Uterus (tissue), 4 donors: ENCODE measurements around the gene TIMM13. TPM values are rescaled to one million over a fixed set of nuclear protein-coding genes. Genes with fewer than 3 reads are reported as not detected.

Experiments used
- DNase-seq, 2 donors: peaks; one replicate each; pipeline ENCODE4 v3.0.0-alpha.2; 2019 to 2020
- H3K27ac ChIP-seq, 2 donors: fragments of 200-600 bp; sonication (generic); 1 replicate in 1 of 2; 2 replicates in 1 of 2; pipeline ENCODE4 v1.5.1; 2016 to 2018
- H3K27me3 ChIP-seq, 2 donors: fragments of 200-600 bp; sonication (generic); one replicate each; pipeline ENCODE4 v1.5.1; 2018 to 2019; ENCODE audit warnings: control low read depth in 1 of 2
- H3K36me3 ChIP-seq, 2 donors: fragments of 200-600 bp; sonication (generic); one replicate each; pipeline ENCODE4 v1.5.1; 2019; ENCODE audit warnings: control low read depth in 1 of 2
- H3K4me1 ChIP-seq, 2 donors: fragments of 200-600 bp; sonication (generic); one replicate each; pipeline ENCODE4 v1.5.1; 2018 to 2019; ENCODE audit warnings: control low read depth in 1 of 2
- H3K4me3 ChIP-seq, 2 donors: fragments of 200-600 bp; sonication (generic); 1 replicate in 1 of 2; 2 replicates in 1 of 2; pipeline ENCODE4 v1.5.1; 2018 to 2019; ENCODE audit warnings: mild to moderate bottlenecking in 1 of 2
- H3K9me3 ChIP-seq, 2 donors: fragments of 200-600 bp; sonication (generic); one replicate each; pipeline ENCODE4 v1.5.1; 2019; ENCODE audit warnings: control low read depth in 1 of 2
- POLR2A ChIP-seq, 2 donors: fragments of 450-650 bp; IDR thresholded peaks; one replicate each; pipeline ENCODE4 v1.6.1; 2016; ENCODE audit warnings: antibody characterized with exemption in 2 of 2, mild to moderate bottlenecking in 1 of 2, moderate library complexity in 1 of 2
- intact Hi-C: fragments of 100-400 bp; cut with DNase I; formaldehyde crosslinking; loops from one replicate; pipeline ENCODE4 v1.15.1; 2023; ENCODE audit warnings: low total_unique reads
- total RNA-seq, 4 donors: library from RNA; depleted of rRNA in 3 of 4; stranded (reverse); fragments of >200 nt in 3 of 4; gene quantifications; one replicate each; pipeline versions ENCODE4 v1.1.0 to v1.2.4, GENCODE V29; 2014 to 2023
- TF ChIP-seq, protein P1 (sequence below), 4 experiments: fragments of 200-600 bp in 2 of 4; fragments of 450-650 bp in 2 of 4; sonication (generic) in 2 of 4; IDR thresholded peaks; one replicate each; pipeline ENCODE4 v1.5.1; 2016 to 2019; ENCODE audit warnings: antibody characterized with exemption in 4 of 4, mild to moderate bottlenecking in 2 of 4, moderate library complexity in 1 of 4
- donor health status: DM: yes; HTN: yes; CAD: no.

The TIMM13 gene
- total RNA-seq, 4 donors from 2014 or later = 6.5 to 53.8 (median 31.9) TPM

DNA sequence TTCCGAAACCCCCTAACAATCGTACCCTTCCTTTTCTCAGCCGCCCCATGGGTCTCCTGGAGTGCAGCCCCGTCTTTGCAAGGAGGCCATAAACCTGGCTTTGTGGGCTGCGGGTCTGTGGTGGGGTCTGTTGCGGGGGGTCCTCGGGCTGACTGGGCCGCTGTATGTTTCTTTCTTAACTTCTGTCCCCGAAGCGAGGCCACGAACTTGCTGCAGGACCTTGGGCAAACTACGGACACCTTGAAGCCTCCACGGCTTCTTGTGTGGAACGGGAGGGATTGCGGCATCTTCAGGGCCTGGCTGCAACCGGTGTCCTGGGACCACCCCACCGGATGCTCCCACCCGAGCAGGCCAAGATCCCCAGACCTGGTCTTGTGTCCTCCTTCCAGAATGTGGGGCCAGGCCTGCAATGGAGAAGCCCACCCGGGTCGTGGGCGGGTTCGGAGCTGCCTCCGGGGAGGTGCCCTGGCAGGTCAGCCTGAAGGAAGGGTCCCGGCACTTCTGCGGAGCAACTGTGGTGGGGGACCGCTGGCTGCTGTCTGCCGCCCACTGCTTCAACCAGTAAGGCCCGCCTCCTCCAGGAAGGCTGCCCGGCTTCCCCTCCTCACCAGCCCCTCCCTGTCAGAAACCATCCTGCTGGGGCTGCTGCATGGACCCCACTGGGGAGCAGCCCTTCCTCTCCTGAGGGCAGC lies 12.0 kb downstream of the TIMM13 start:
- no peak for TF ChIP-seq POLR2A (IDR thresholded peaks at IDR 0.05)
- TF ChIP-seq, protein P1, sequence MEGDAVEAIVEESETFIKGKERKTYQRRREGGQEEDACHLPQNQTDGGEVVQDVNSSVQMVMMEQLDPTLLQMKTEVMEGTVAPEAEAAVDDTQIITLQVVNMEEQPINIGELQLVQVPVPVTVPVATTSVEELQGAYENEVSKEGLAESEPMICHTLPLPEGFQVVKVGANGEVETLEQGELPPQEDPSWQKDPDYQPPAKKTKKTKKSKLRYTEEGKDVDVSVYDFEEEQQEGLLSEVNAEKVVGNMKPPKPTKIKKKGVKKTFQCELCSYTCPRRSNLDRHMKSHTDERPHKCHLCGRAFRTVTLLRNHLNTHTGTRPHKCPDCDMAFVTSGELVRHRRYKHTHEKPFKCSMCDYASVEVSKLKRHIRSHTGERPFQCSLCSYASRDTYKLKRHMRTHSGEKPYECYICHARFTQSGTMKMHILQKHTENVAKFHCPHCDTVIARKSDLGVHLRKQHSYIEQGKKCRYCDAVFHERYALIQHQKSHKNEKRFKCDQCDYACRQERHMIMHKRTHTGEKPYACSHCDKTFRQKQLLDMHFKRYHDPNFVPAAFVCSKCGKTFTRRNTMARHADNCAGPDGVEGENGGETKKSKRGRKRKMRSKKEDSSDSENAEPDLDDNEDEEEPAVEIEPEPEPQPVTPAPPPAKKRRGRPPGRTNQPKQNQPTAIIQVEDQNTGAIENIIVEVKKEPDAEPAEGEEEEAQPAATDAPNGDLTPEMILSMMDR (IDR thresholded peaks at IDR 0.05) = no peak

GRCh38 chr19:2413629-2414028 lies 13.8 kb downstream of the TIMM13 start:
- TF ChIP-seq POLR2A (IDR thresholded peaks at IDR 0.05) = no peak
- TF ChIP-seq, protein P1 (IDR thresholded peaks at IDR 0.05) = no peak
- Histone ChIP-seq H3K27ac (no peak overlapping the region), H3K36me3 (no peaks in the 10 kb centered on the region), H3K4me3 (no peak overlapping the region), H3K9me3 (no peaks in the 10 kb centered on the region), H3K27me3 (no peaks in the 10 kb centered on the region), H3K4me1 (no peaks in the 10 kb centered on the region)
- no peak for DNase-seq
- intact Hi-C loops = no loop called here

More for the DNA sequence above, 12.0 kb downstream of the TIMM13 start:
- DNase-seq = no peak
- Histone ChIP-seq H3K4me3 (no peak overlapping the region), H3K36me3 (no peaks in the 10 kb centered on the region), H3K27ac (no peak overlapping the region), H3K9me3 (no peaks in the 10 kb centered on the region), H3K27me3 (no peaks in the 10 kb centered on the region), H3K4me1 (no peaks in the 10 kb centered on the region)
- intact Hi-C loops = no loop called here

DNA sequence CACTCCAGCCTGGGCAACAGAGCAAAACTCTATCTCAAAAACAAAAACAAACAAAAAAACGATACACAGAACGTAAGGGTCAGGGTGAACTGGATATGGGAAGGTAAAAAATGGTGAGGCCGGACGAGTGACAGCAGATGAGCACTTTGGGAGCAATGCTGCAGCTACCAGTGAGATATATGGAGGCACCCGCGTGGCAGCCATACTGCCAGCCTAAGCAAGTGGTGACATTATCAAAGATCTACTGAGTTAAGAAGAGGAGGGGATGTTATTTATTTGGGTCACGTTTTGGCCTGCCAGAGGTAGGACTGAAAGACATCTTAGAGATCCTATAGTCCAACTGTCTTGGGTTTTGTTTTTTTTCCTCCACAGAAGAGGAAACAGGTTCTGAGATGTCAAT lies 14.2 kb downstream of the TIMM13 start:
- Histone ChIP-seq H3K36me3 (no peaks in the 10 kb centered on the region), H3K9me3 (no peaks in the 10 kb centered on the region), H3K4me1 (no peaks in the 10 kb centered on the region), H3K4me3 (no peak overlapping the region), H3K27me3 (no peaks in the 10 kb centered on the region), H3K27ac (no peak overlapping the region)
- intact Hi-C loops = no loop called here
- TF ChIP-seq, protein P1 (IDR thresholded peaks at IDR 0.05) = no peak
- DNase-seq = no peak

GRCh38 chr19:2412449-2412848 lies 14.9 kb downstream of the TIMM13 start:
- intact Hi-C loops = no loop called here
- Histone ChIP-seq H3K36me3 (no peaks in the 10 kb centered on the region), H3K4me1 (no peaks in the 10 kb centered on the region), H3K27ac (no peak overlapping the region), H3K4me3 (no peak overlapping the region), H3K27me3 (no peaks in the 10 kb centered on the region), H3K9me3 (no peaks in the 10 kb centered on the region)
- no peak for DNase-seq
- no peak for TF ChIP-seq POLR2A (IDR thresholded peaks at IDR 0.05)
- TF ChIP-seq, protein P1 (IDR thresholded peaks at IDR 0.05) = no peak

- DNase-seq = no peak
- no peak overlapping the region for H3K27ac ChIP-seq
- H3K4me1 ChIP-seq = no peaks in the 10 kb centered on the region
- intact Hi-C loops = no loop called here
- no peaks in the 10 kb centered on the region for H3K36me3 ChIP-seq
- TF ChIP-seq, protein P1 (IDR thresholded peaks at IDR 0.05) = no peak
- no peak for TF ChIP-seq POLR2A (IDR thresholded peaks at IDR 0.05)
- no peak overlapping the region for H3K4me3 ChIP-seq
- no peaks in the 10 kb centered on the region for H3K27me3 ChIP-seq
- H3K9me3 ChIP-seq = no peaks in the 10 kb centered on the region
Observed at GRCh38 chr19:2411709-2412108, 15.7 kb downstream of the TIMM13 start.
